NOMO-1 (cell line): ENCODE data around the gene KLHL13.
A peak's percentile ranks its signal among the peaks of the same experiment; 100 is the strongest.
"Not testable (repeated sequence)": the region's sequence is repeated elsewhere in the genome, so short reads cannot be mapped to it uniquely, and the experiment has no call there.

Experiments
- DNase-seq, 2 experiments: peaks; one replicate each; lab custom pipeline; 2025; ENCODE audit not compliant: unreplicated experiment in 2 of 2; lab: John Stamatoyannopoulos, UW

Gene KLHL13

GRCh38 chrX:118088084-118088483, 28.5 kb downstream of the KLHL13 start:
- no peak for DNase-seq

DNA sequence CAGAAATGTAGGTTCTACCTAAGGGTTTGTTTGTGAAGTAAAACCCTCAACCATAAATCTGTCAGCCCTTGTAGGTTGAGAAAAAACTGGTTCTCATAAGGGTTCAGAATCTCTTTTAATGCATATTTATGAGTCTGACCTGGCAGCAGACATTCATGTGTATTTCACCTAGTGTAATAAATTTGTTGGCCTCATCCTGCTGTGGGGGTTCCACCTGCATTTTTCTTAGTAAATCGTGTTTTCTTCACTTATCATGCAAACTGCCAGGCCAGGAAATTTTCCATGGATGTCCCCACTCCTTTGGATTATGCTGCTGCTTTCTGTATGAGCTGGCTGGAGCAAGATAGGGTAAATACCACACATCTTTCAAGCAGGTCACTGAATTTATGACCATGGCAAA, 42.4 kb downstream of the KLHL13 start:
- DNase-seq, result no peak

DNA sequence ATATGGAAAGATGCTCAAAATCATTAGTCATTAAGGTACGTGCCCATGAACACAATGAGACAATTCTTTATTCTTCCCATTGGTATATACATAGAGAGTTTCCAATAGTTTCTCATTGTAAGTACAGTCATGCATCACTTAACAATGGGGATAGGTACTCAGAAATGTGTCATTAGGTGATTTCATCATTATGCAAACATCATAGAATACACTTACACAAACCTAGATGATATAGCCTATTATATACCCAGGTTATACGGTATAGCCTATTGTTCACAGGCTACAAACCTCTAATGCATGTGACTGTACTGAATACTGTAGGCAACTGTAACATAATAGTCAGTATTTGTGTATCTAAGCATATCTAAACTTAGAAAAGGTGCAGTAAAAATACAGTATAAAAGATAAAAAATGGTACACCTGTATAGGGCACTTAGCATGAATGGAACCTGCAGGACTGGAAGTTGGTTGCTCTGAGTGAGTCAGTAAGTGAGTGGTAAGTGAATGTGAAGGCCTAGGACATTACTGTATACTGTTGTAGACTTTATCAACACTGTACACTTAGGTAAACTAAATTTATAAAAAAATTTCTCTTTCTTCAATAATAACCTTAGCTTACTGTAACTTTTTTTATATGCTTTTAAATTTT, 49.6 kb downstream of the KLHL13 start:
- no peak for DNase-seq

DNA sequence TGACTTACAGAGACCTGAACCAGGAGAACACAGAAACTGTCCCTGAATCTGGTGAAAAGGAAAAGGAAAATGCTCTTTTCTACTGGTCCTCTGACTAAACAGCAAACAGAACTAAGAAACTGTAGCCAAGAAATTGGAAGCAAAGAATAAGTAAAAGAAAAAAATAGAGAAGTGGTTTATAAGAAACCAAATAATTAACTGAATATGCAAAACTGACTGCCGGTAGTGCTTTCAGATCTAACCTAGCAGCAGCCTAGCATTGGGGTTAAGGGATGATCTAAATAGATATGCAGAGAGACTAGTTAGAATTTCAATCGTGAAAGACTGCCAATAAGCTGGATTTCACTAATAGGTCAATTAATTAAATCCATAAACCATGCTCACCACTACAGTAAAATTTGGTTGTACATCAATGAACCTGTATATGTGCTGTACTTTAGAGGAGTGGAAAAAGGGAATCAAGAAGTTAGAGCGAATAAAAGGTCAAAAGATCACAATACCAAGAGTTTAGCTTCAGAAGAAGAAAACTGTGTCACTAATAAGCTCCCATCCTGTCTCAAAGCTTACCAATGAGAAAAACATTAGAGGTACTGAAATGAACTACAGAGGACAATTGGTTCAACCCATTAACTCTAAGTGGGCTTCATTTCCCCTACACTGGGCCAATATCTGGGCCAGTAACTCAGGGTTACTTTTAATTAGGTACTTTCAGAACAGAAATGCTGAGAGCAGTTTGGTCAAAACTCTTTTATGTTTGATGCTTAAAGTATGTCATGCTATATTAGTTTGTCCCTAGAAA, 53.6 kb downstream of the KLHL13 start:
- no peak for DNase-seq

- DNase-seq, result peak in 1 of 2 experiments; percentile 25
These were observed 54.4 kb downstream of the KLHL13 start for GRCh38 chrX:118062048-118062789.

DNA sequence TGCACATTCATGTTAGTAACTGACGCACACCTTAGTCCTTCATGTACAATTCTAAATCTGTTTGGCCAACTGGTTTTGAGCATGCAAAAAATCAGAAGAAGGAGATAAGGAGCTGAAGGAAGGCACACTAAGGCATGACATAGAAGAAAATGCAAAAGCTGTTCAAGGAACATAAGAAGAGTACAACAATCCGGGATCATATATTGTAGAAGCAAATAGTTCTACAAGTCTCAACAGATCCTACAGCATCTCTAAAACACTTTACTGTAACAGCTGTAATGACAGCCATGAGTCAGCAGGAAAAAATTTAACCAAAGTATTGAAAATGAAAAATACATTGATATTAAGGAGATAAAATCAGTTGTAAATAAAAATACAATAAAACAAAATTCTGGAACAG, 57.7 kb downstream of the KLHL13 start:
- DNase-seq, result no peak

- DNase-seq, result no peak
These were observed 59.7 kb downstream of the KLHL13 start for GRCh38 chrX:118056870-118057269.

- no peak for DNase-seq
These were observed 66.9 kb downstream of the KLHL13 start for GRCh38 chrX:118049713-118050112.

DNA sequence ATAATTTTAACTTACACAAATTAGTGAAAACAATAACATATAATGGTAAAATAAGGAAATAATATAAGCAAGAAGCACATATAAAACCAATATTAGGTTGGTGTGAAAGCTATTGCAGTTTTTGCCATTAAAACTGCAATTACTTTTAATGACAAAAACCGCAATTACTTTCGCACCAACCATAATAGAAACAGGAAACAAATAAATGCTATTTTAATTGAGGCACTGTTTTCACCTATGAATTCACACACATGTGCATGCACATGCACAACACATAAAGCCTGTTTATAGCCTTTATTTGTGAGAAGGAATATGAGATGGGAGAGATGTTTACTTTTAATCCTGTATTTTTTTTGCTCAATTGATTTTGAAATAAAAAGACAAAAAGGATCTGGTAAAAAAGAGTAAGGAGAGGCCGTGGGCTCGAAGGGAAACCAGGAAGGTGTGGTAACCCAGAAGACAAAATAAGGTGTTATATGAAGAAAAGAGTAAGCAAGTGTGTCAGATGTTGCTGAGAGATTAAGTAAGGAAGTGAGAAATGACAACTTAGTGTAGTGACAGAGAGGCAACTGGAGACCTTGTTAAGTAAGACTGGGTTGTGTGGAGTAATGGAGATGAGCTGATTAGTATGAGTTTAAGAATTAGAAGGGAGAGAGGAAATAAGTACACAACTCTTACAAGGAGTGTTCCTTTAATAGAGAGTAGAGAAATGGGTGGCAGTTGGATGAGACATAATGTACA, 69.0 kb downstream of the KLHL13 start:
- no peak for DNase-seq

DNA sequence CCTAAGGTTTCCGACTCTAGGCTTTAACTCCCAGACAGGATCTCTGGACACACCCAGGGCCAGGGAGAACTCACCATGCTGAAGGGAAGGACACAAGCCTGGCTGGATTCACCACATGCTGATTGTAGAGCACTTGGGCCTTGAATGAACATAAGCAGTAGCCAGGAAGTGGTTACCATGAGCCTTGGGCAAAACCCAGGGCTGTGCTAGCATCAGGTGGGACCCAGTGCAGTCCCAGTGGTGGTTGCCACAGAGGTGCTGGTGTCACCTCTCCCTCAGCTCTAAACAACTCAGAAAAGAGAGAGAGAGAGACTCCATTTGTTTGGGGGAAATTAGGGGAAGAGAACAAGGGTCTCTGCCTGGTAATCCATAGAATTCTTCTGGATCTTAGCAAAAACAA, 77.0 kb downstream of the KLHL13 start:
- no peak for DNase-seq

GRCh38 chrX:118038614-118039365, 77.8 kb downstream of the KLHL13 start:
- DNase-seq, result no peak

GRCh38 chrX:118026631-118027030, 90.0 kb downstream of the KLHL13 start:
- DNase-seq, result no peak

DNA sequence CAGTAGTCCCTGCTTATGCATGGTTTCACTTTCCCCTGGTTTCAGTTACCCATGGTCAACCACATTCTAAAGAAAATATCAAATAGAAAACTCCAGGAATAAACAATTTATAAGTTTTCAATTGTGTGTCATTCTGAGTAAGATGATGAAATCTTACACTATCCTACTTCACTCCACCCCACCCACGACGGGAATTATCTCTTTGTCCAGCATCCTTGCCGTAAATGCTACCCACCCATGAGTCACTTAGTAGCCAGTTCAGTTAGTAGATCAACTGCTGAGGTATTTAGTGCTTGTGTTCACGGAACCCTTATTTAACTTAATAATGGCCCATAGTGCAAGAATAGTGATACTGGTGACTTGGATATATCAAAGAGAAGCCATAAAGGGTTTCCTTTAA, 91.4 kb downstream of the KLHL13 start:
- no peak for DNase-seq

DNA sequence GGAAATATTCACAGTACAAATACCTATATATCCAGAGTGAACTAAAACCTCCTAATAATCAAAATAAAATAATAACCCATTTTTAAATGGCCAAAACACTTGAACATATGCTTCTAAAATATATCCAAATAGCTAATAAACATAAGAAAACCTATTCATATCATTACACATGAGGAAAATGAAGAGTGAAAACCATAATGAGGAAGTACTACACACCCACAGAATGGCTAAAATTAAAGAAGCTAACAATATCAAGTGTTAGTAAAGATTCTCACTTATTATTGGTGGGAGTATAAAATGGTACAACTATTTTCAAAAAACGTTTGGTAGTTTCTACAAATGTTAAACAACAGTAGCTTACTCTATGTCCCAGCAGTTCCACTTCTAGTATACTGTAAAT, 92.1 kb downstream of the KLHL13 start:
- no peak for DNase-seq

DNA sequence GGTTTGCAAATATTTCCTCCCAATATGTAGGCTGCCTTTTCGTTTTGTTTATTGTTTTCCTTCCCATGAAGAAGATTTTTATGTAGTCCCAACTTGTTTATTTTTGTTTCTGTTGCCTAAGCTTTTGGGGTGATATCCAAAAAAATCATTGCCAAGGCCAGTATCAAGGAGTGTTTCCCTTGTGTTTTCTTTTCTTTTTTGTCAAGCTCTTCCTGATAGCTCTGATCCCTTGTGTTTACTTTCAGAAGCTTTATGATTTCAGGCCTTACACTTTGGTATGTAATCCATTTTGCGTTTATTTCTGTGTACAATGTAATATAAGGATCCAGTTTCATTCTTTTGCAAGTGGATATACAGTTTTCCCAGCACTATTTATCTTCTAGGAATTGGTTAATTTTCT, 93.9 kb downstream of the KLHL13 start:
- DNase-seq, result no peak

GRCh38 chrX:118016422-118016821, 100.2 kb downstream of the KLHL13 start:
- no peak for DNase-seq

DNA sequence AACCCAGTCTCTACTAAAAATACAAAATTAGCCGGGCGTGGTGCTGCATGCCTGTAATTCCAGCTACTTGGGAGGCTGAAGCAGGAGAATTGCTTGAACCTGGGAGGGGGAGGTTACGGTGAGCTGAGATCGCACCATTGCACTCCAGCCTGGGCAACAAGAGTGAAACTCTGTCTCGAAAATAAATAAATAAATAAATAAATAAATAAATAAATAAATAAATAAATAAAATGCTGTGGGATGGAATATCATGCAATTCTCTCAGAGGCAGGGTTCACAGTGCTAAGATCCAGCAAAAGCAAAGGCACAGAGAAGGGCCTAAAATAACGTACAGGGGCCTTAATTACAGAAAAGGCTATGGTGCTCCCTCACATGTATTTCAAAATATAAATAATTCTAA, 114.2 kb downstream of the KLHL13 start:
- DNase-seq, result not testable (repeated sequence)

- DNase-seq, result no peak
These were observed 116.1 kb downstream of the KLHL13 start for GRCh38 chrX:118000518-118000917.

- DNase-seq, result no peak
These were observed 118.4 kb downstream of the KLHL13 start for GRCh38 chrX:117998171-117998570.

DNA sequence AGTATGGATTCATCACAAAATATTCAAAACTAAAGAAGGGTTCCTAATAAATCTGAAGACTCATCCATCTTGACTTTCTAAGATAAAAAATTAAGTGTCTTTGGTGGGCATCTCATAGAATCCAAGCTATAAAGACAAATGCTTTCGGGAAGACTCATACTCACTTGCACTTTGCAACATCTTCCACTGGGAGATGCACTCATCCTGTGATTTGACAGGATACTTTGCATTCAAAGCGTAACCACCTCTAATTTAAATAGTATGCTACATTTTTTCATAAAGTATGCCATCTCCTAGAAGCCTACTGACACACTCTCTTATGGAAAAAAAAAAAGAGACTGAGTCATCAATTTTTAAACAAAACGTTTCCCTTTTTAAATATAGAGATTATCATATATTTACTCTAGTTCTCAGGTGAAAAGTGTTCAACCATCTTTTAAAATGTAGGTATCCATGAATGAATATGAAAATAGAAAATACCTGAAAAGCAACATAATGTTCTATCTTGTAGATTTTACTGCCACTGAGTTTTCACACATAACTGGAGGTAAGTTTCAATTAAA, 119.6 kb downstream of the KLHL13 start:
- DNase-seq, result no peak
